GM12873 (cell line): ENCODE data around the gene GSS.

Source experiments
- CTCF ChIP-seq: IDR thresholded peaks from 2 replicates; pipeline ENCODE4 v1.5.1; 2012; ENCODE audit warnings: low read depth, mild to moderate bottlenecking, moderate library complexity, low read length, control low read depth; ENCODE audit not compliant: insufficient read depth; ENCODE audit errors: missing control alignments

The GSS gene

GRCh38 chr20:34881689-34882088, 73.9 kb downstream of the GSS start:
- TF ChIP-seq CTCF = no peak

- TF ChIP-seq CTCF = no peak
Measured at GRCh38 chr20:34880215-34880850, 75.3 kb downstream of the GSS start.
